Right cardiac atrium (tissue), 5 donors: ENCODE data around the gene GABBR2. TPM values are rescaled to one million over a fixed set of nuclear protein-coding genes. Genes with fewer than 3 reads are reported as not detected.

Experiments
- ATAC-seq, 2 donors: fragments of 200-7000 bp; cut with Tn5 transposase; one replicate each; pipeline versions ENCODE4 v1.8.0 to v1.9.1; 2020; ENCODE audit warnings: moderate library complexity in 2 of 2, mild to moderate bottlenecking in 1 of 2
- DNase-seq, 3 donors: peaks; one replicate each; pipeline ENCODE4 v3.0.0-alpha.2; 2020
- H3K27ac ChIP-seq: one replicate; pipeline ENCODE4 v1.5.1; 2013; ENCODE audit warnings: mild to moderate bottlenecking, low read length, control low read depth, moderate library complexity
- H3K27me3 ChIP-seq: one replicate; pipeline ENCODE4 v1.6.1; 2013; ENCODE audit not compliant: control insufficient read depth, insufficient read depth
- H3K4me1 ChIP-seq: one replicate; pipeline ENCODE4 v1.6.1; 2013; ENCODE audit warnings: low read length; ENCODE audit not compliant: control insufficient read depth, insufficient read depth
- H3K4me3 ChIP-seq: one replicate; pipeline ENCODE4 v1.5.1; 2013; ENCODE audit warnings: low read length, control low read depth
- H3K9me3 ChIP-seq: one replicate; pipeline ENCODE4 v1.6.1; 2013; ENCODE audit warnings: low read length; ENCODE audit not compliant: control insufficient read depth
- WGBS: extraction: QIAGEN DNeasy Blood & Tissue Kit; methylation state at CpG from one replicate; pipeline ENCODE4 v1.1.7; 2013; 5-methylcytosine and 5-hydroxymethylcytosine counted together
- intact Hi-C, 4 donors: fragments of 100-400 bp; cut with DNase I; formaldehyde crosslinking; loops; one replicate each; pipeline versions ENCODE4 v1.11.0 to v1.14.0; 2022 to 2023
- polyA plus RNA-seq: library from polyadenylated mRNA; stranded (reverse); fragments of 200-250 nt; gene quantifications from one replicate; pipeline ENCODE4 v1.2.3, GENCODE V29; 2013
- total RNA-seq, 4 donors: library from RNA; stranded (reverse); fragmentation: NEBNext Ultra II Directional; extraction: Animal tissue kit (Norgen Biotek cat#: 25700); gene quantifications; one replicate each; pipeline ENCODE4 v1.2.1, GENCODE V29; 2021
- donor health status: healthy with polysubstance abuse.
- donor health status: DM: no; HTN: yes; CAD: no.
- donor health status: DM: no; HTN: no; CAD: no.
- donor health status: DM: no; HTN: yes; CAD: no; lungs with severe emphysema.
- donor health status: DM: yes; HTN: yes; CAD: no.

The GABBR2 gene
- total and polyA plus RNA-seq, 5 donors, result not detected

GRCh38 chr9:98740226-98740881 is 31.6 kb upstream of the GABBR2 start:
- Histone ChIP-seq H3K4me3 (no peak overlapping the region), H3K4me1 (no peaks in the 10 kb centered on the region), H3K27me3 (no peaks in the 10 kb centered on the region), H3K27ac (no peak overlapping the region), H3K9me3 (no peaks in the 10 kb centered on the region)
- WGBS, result 88% methylated on average over 8 of the region's 8 CpGs
- DNase-seq (no peak), ATAC-seq (no peak)
- intact Hi-C loops, result no loop called here

DNA sequence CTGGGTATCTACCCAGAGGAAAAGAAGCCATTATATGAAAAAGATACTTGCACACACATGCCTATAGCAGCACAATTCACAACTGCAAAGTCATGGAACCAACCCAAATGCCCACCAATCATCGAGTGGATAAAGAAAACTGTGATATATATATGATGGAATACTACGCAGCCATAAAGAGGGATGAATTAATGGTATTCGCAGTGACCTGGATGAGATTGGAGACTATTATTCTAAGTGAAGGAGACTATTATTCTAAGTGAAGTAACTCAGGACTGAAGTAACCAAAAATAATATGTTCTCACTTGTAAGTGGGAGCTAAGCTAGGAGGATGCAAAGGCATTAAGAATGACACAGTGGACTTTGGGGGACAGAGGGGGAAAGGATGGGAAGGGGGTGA is 30.0 kb upstream of the GABBR2 start:
- WGBS, result 98% methylated on average over 3 of the region's 3 CpGs

DNA sequence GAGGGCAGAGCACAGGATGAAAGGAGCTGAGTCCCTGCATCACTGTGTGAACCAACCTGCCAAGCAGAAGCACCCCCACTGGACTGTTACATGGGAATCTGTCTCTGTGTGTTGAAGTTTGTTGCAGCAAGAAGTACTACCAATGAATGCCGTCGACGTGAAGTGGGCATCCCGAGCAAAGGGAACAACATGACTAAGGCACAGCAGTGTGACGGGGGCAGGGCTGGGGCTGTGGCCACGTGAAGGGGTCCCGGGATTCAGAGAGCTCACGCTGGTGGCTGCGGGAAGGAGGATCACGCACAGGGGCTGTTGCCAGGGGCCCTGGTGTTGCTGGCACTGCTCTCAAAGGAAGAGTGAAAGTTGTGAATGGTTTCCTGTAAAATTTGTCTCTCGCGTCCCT is 27.5 kb upstream of the GABBR2 start:
- no peaks in the 10 kb centered on the region for H3K9me3 ChIP-seq
- no peaks in the 10 kb centered on the region for H3K27me3 ChIP-seq
- H3K4me1 ChIP-seq, result no peaks in the 10 kb centered on the region
- DNase-seq (no peak), ATAC-seq (no peak)
- H3K4me3 ChIP-seq, result no peak overlapping the region
- intact Hi-C loops, result no loop called here
- H3K27ac ChIP-seq, result no peak overlapping the region
- 81% methylated on average over 12 of the region's 12 CpGs for WGBS

More for the DNA sequence above, 30.0 kb upstream of the GABBR2 start:
- DNase-seq (no peak), ATAC-seq (no peak)
- Histone ChIP-seq H3K4me1 (no peaks in the 10 kb centered on the region), H3K27me3 (no peaks in the 10 kb centered on the region), H3K27ac (no peak overlapping the region), H3K9me3 (no peaks in the 10 kb centered on the region), H3K4me3 (no peak overlapping the region)
- intact Hi-C loops, result no loop called here

GRCh38 chr9:98732801-98733200 is 24.1 kb upstream of the GABBR2 start:
- no peaks in the 10 kb centered on the region for H3K27me3 ChIP-seq
- H3K27ac ChIP-seq, result no peak overlapping the region
- H3K4me1 ChIP-seq, result no peaks in the 10 kb centered on the region
- ATAC-seq (no peak), DNase-seq (no peak)
- H3K9me3 ChIP-seq, result no peaks in the 10 kb centered on the region
- no peak overlapping the region for H3K4me3 ChIP-seq
- WGBS, result 95% methylated on average over 9 of the region's 9 CpGs
- intact Hi-C loops, result no loop called here

DNA sequence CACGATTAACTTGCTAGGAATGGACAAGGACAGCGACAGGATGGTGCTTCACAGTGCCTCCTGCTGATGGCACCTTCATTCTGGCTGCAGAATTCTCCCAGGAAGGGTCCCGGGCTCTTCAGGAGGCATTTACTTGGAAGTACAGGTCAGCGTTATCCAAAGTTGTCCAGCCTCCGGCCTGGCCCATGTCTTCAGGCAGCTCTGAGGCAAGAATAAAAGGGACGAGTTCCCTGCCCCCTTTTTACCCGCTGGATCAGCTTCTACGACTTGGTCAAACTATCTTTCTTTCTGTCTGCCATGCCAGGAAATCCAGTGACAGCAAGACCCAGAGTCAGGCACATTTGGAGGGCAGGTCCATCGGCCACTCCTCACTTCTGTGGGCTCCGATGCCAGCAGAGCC is 23.4 kb upstream of the GABBR2 start:
- Histone ChIP-seq H3K27ac (no peak overlapping the region), H3K4me3 (no peak overlapping the region), H3K27me3 (no peaks in the 10 kb centered on the region), H3K4me1 (no peaks in the 10 kb centered on the region), H3K9me3 (no peaks in the 10 kb centered on the region)
- no peak for DNase-seq
- intact Hi-C loops, result no loop called here
- WGBS, result 80% methylated on average over 10 of the region's 10 CpGs
- ATAC-seq, result no peak

GRCh38 chr9:98730871-98731270 is 22.1 kb upstream of the GABBR2 start:
- H3K9me3 ChIP-seq, result no peaks in the 10 kb centered on the region
- H3K27me3 ChIP-seq, result no peaks in the 10 kb centered on the region
- intact Hi-C loops, result no loop called here
- no peak for ATAC-seq
- no peak overlapping the region for H3K27ac ChIP-seq
- H3K4me3 ChIP-seq, result no peak overlapping the region
- no peak for DNase-seq
- no peaks in the 10 kb centered on the region for H3K4me1 ChIP-seq
- 74% methylated on average over 5 of the region's 5 CpGs for WGBS

GRCh38 chr9:98728500-98728899 is 19.8 kb upstream of the GABBR2 start:
- ATAC-seq, result no peak
- Histone ChIP-seq H3K4me1 (no peaks in the 10 kb centered on the region), H3K27me3 (no peaks in the 10 kb centered on the region), H3K4me3 (no peak overlapping the region), H3K27ac (no peak overlapping the region), H3K9me3 (no peaks in the 10 kb centered on the region)
- 85% methylated on average over 11 of the region's 11 CpGs for WGBS
- no peak for DNase-seq
- intact Hi-C loops, result no loop called here

- 58% methylated on average over 7 of the region's 7 CpGs for WGBS
- Histone ChIP-seq H3K9me3 (no peaks in the 10 kb centered on the region), H3K27me3 (no peaks in the 10 kb centered on the region), H3K27ac (no peak overlapping the region), H3K4me3 (no peak overlapping the region), H3K4me1 (no peaks in the 10 kb centered on the region)
- intact Hi-C loops, result no loop called here
- ATAC-seq (no peak), DNase-seq (no peak)
These were observed 18.7 kb upstream of the GABBR2 start for GRCh38 chr9:98727428-98727827.

DNA sequence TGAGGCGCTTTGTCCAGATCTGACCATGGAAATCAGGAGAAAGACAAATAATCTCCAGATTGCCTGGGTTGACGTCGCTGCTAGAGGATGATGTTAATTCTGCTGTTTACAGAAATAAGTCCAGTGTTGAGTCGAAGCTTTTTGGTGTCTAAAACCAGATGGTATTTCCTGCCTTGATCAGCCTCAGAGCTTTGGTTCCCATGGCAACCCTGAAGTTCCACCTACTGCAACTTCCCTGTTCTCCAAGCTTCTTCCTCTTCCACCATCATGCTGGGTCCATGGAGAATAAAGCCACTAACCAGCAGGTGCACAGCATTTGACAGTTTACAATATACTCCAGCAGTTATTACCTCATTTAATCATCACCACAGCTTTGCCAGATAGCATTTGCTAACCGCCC is 18.0 kb upstream of the GABBR2 start:
- no peak overlapping the region for H3K27ac ChIP-seq

GRCh38 chr9:98724810-98725530 is 16.2 kb upstream of the GABBR2 start:
- ATAC-seq, result no peak
- WGBS, result 71% methylated on average over 5 of the region's 5 CpGs
- H3K27ac ChIP-seq, result no peak overlapping the region

More for the DNA sequence above, 18.0 kb upstream of the GABBR2 start:
- Histone ChIP-seq H3K9me3 (no peaks in the 10 kb centered on the region), H3K4me1 (no peaks in the 10 kb centered on the region), H3K27me3 (no peaks in the 10 kb centered on the region), H3K4me3 (no peak overlapping the region)
- WGBS, result 47% methylated on average over 5 of the region's 5 CpGs
- intact Hi-C loops, result no loop called here
- ATAC-seq, result no peak
- no peak for DNase-seq

DNA sequence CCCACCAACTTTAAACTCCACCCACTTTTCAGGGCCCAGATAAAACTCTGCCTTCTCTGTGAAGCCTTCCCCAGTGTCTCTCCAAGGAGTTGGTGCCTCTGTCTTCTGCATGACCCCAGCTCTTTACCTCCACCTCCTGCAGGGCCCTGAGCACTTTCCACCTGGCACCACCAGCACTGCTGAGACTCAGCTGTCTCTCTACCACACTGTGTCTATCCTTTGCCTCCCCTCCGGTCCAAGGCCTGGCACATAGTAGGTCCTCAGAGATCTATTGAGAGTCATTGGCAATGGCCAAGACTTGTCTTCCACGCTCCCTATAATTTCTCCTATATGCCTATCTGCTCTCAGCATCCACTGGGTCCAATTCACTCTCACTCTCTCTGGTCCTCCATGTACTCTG is 12.9 kb upstream of the GABBR2 start:
- intact Hi-C loops, result no loop called here
- DNase-seq, result no peak
- Histone ChIP-seq H3K4me1 (no peaks in the 10 kb centered on the region), H3K27ac (no peak overlapping the region), H3K27me3 (no peaks in the 10 kb centered on the region), H3K9me3 (no peaks in the 10 kb centered on the region), H3K4me3 (no peak overlapping the region)
- WGBS, result 92% methylated on average over 2 of the region's 2 CpGs
- ATAC-seq, result no peak

More at GRCh38 chr9:98724810-98725530, 16.2 kb upstream of the GABBR2 start:
- no peaks in the 10 kb centered on the region for H3K9me3 ChIP-seq
- intact Hi-C loops, result no loop called here
- H3K4me3 ChIP-seq, result no peak overlapping the region
- H3K27me3 ChIP-seq, result no peaks in the 10 kb centered on the region
- no peaks in the 10 kb centered on the region for H3K4me1 ChIP-seq
- DNase-seq, result no peak
